ENCODE data around the gene ZNRF3. TPM values are rescaled to one million over a fixed set of nuclear protein-coding genes. Genes with fewer than 3 reads are reported as not detected.

The ZNRF3 gene
- total RNA-seq, 4 donors from 2014 or later = 6.1 to 23.2 (median 12.0) TPM

GRCh38 chr22:29049655-29050263 is 166.4 kb downstream of the ZNRF3 start:
- Histone ChIP-seq H3K27me3 (no peaks in the 10 kb centered on the region), H3K9me3 (no peaks in the 10 kb centered on the region), H3K36me3 (no peaks in the 10 kb centered on the region), H3K4me3 (no peak overlapping the region), H3K4me1 (no peaks in the 10 kb centered on the region), H3K27ac (no peak overlapping the region)
- TF ChIP-seq CTCF (IDR thresholded peaks at IDR 0.05) (no peak), POLR2A (IDR thresholded peaks at IDR 0.05) (no peak)
- intact Hi-C loops (cut with DNase I; ENCODE audit: low total_unique reads) = no loop called here
- no peak for DNase-seq

- DNase-seq = no peak
- H3K36me3 ChIP-seq = no peaks in the 10 kb centered on the region
- H3K4me1 ChIP-seq = no peaks in the 10 kb centered on the region
- TF ChIP-seq CTCF (IDR thresholded peaks at IDR 0.05) (no peak), POLR2A (IDR thresholded peaks at IDR 0.05) (no peak)
- H3K27ac ChIP-seq = no peak overlapping the region
- intact Hi-C loops (cut with DNase I; ENCODE audit: low total_unique reads) = no loop called here
- H3K27me3 ChIP-seq = no peaks in the 10 kb centered on the region
- no peak overlapping the region for H3K4me3 ChIP-seq
- H3K9me3 ChIP-seq = no peaks in the 10 kb centered on the region
Observed at GRCh38 chr22:29050457-29050856, 167.1 kb downstream of the ZNRF3 start.

GRCh38 chr22:29053048-29053702 is 169.8 kb downstream of the ZNRF3 start:
- intact Hi-C loops (cut with DNase I; ENCODE audit: low total_unique reads) = no loop called here
- Histone ChIP-seq H3K36me3 (no peaks in the 10 kb centered on the region), H3K4me3 (no peak overlapping the region), H3K27ac (no peak overlapping the region), H3K27me3 (no peaks in the 10 kb centered on the region), H3K4me1 (no peaks in the 10 kb centered on the region), H3K9me3 (no peaks in the 10 kb centered on the region)
- DNase-seq = no peak
- TF ChIP-seq CTCF (IDR thresholded peaks at IDR 0.05) (no peak), POLR2A (IDR thresholded peaks at IDR 0.05) (no peak)

- intact Hi-C loops (cut with DNase I; ENCODE audit: low total_unique reads) = no loop called here
- DNase-seq = no peak
Observed at GRCh38 chr22:29054251-29054767, 170.9 kb downstream of the ZNRF3 start.

More at GRCh38 chr22:29054251-29054767, 170.9 kb downstream of the ZNRF3 start:
- H3K27me3 ChIP-seq = no peaks in the 10 kb centered on the region
- no peaks in the 10 kb centered on the region for H3K9me3 ChIP-seq
- TF ChIP-seq POLR2A (IDR thresholded peaks at IDR 0.05) = no peak
- TF ChIP-seq CTCF (IDR thresholded peaks at IDR 0.05) = no peak
- H3K27ac ChIP-seq = no peak overlapping the region
- no peak overlapping the region for H3K4me3 ChIP-seq
- H3K36me3 ChIP-seq = no peaks in the 10 kb centered on the region
- H3K4me1 ChIP-seq = no peaks in the 10 kb centered on the region

All from uterus (tissue), 4 donors.